Neural progenitor cell (in vitro differentiated cells): ENCODE data around the gene C1orf216.

Experiments used
- CTCF ChIP-seq: fragments of 200-600 bp; sonication (generic); IDR thresholded peaks from 2 replicates; pipeline ENCODE4 v1.5.1; 2017; ENCODE audit warnings: antibody characterized with exemption, mild to moderate bottlenecking
- EZH2 ChIP-seq: fragments of 200-600 bp; sonication (generic); IDR thresholded peaks from 2 replicates; pipeline ENCODE4 v1.6.1; 2017; ENCODE audit warnings: antibody characterized with exemption, mild to moderate bottlenecking, moderate library complexity
- EZH2phosphoT487 ChIP-seq: fragments of 200-600 bp; sonication (generic); IDR thresholded peaks from 2 replicates; pipeline ENCODE4 v1.6.1; 2017; ENCODE audit warnings: antibody characterized with exemption

- TF ChIP-seq CTCF (no peak), EZH2phosphoT487 (no peak), EZH2 (no peak)
Measured at GRCh38 chr1:35763201-35763600, 44.5 kb upstream of the C1orf216 start.
